Measurements from ENCODE around the gene VSTM4.

- TF ChIP-seq YY1 (IDR thresholded peaks at IDR 0.05; ENCODE audit: insufficient read depth, insufficient read length) (no peak), ZNF274 (IDR thresholded peaks at IDR 0.05; ENCODE audit: low read depth, low read length) (no peak), SUZ12 (IDR thresholded peaks at IDR 0.05; ENCODE audit: extremely low read depth, insufficient read depth, insufficient read length) (no peak)
Observed at GRCh38 chr10:49149881-49150280, 34.6 kb upstream of the VSTM4 start.

Data from NT2/D1 (cell line).